ENCODE measurements around the gene AREG. TPM values are rescaled to one million over a fixed set of nuclear protein-coding genes. Genes with fewer than 3 reads are reported as not detected.

The AREG gene
- total and polyA plus RNA-seq, 7 donors, result 1.1 to 31.9 (median 12.5) TPM

GRCh38 chr4:74428276-74428675, 16.7 kb upstream of the AREG start:
- DNase-seq, result no peak
- no peaks in the 10 kb centered on the region for H3K27me3 ChIP-seq
- intact Hi-C loops (cut with DNase I), result no loop called here
- no peaks in the 10 kb centered on the region for H3K4me1 ChIP-seq
- TF ChIP-seq CTCF (IDR thresholded peaks at IDR 0.05), result no peak
- no peaks in the 10 kb centered on the region for H3K9me3 ChIP-seq
- H3K4me3 ChIP-seq, result no peak overlapping the region
- no peak overlapping the region for H3K27ac ChIP-seq
- no peaks in the 10 kb centered on the region for H3K36me3 ChIP-seq

GRCh38 chr4:74431113-74431826, 13.7 kb upstream of the AREG start:
- peak in 1 of 4 donors; percentile 40 for TF ChIP-seq POLR2AphosphoS5 (IDR thresholded peaks at IDR 0.05)
- peak in 2 of 4 donors; percentile 34 to 56 for TF ChIP-seq EP300 (IDR thresholded peaks at IDR 0.05)
- TF ChIP-seq CTCF (IDR thresholded peaks at IDR 0.05), result no peak
- TF ChIP-seq POLR2A (IDR thresholded peaks at IDR 0.05), result no peak
- no peaks in the 10 kb centered on the region for H3K36me3 ChIP-seq
- 68 to 83% methylated on average over 11 of the region's 11 CpGs for WGBS, 2 donors
- no peak overlapping the region for H3K4me3 ChIP-seq
- H3K27me3 ChIP-seq, result no peaks in the 10 kb centered on the region
- H3K4me1 ChIP-seq, result no peaks in the 10 kb centered on the region
- H3K27ac ChIP-seq, result no peak overlapping the region
- intact Hi-C loops (cut with DNase I), result no loop called here
- no peak for DNase-seq
- H3K9me3 ChIP-seq, result no peaks in the 10 kb centered on the region

- Histone ChIP-seq H3K9me3 (no peaks in the 10 kb centered on the region), H3K4me3 (no peak overlapping the region), H3K27me3 (no peaks in the 10 kb centered on the region), H3K27ac (no peak overlapping the region), H3K36me3 (no peaks in the 10 kb centered on the region), H3K4me1 (no peaks in the 10 kb centered on the region)
- intact Hi-C loops (cut with DNase I), result no loop called here
- TF ChIP-seq POLR2A (IDR thresholded peaks at IDR 0.05), result no peak
- TF ChIP-seq EP300 (IDR thresholded peaks at IDR 0.05), result no peak
- no peak for TF ChIP-seq POLR2AphosphoS5 (IDR thresholded peaks at IDR 0.05)
- DNase-seq, result no peak
- 79 to 86% methylated on average over 2 of the region's 2 CpGs for WGBS, 2 donors
Observed at GRCh38 chr4:74433043-74433442, 11.9 kb upstream of the AREG start.

- 74 to 77% methylated on average over 7 of the region's 7 CpGs for WGBS, 2 donors
- Histone ChIP-seq H3K27me3 (no peaks in the 10 kb centered on the region), H3K4me3 (no peak overlapping the region), H3K4me1 (no peaks in the 10 kb centered on the region), H3K9me3 (no peaks in the 10 kb centered on the region), H3K36me3 (no peaks in the 10 kb centered on the region), H3K27ac (no peak overlapping the region)
- TF ChIP-seq POLR2A (IDR thresholded peaks at IDR 0.05) (no peak), CTCF (IDR thresholded peaks at IDR 0.05) (no peak), POLR2AphosphoS5 (IDR thresholded peaks at IDR 0.05) (no peak), EP300 (IDR thresholded peaks at IDR 0.05) (no peak)
- DNase-seq, result no peak
- intact Hi-C loops (cut with DNase I), result no loop called here
Observed at GRCh38 chr4:74433541-74434172, 11.3 kb upstream of the AREG start.

- Histone ChIP-seq H3K27ac (no peak overlapping the region), H3K36me3 (no peaks in the 10 kb centered on the region), H3K9me3 (no peaks in the 10 kb centered on the region), H3K4me1 (no peaks in the 10 kb centered on the region), H3K4me3 (no peak overlapping the region), H3K27me3 (no peaks in the 10 kb centered on the region)
- TF ChIP-seq CTCF (IDR thresholded peaks at IDR 0.05), result no peak
- no peak for TF ChIP-seq POLR2A (IDR thresholded peaks at IDR 0.05)
- no peak for TF ChIP-seq POLR2AphosphoS5 (IDR thresholded peaks at IDR 0.05)
- TF ChIP-seq EP300 (IDR thresholded peaks at IDR 0.05), result no peak
- DNase-seq, result no peak
- WGBS, 2 donors, result 35 to 67% methylated on average over 1 of the region's 1 CpG
- intact Hi-C loops (cut with DNase I), result no loop called here
Observed at GRCh38 chr4:74435296-74435695, 9.6 kb upstream of the AREG start.
